Tibial artery (tissue), 4 donors: ENCODE measurements around the gene PLPP6.

Source experiments
- DNase-seq, 2 donors: peaks; one replicate each; pipeline ENCODE4 v3.0.0-alpha.2; 2019
- H3K27ac ChIP-seq, 2 donors: fragments of 200-600 bp; sonication (generic) in 1 of 2; 1 replicate in 1 of 2; 2 replicates in 1 of 2; pipeline ENCODE4 v1.5.1; 2018 to 2019; ENCODE audit warnings: mild to moderate bottlenecking in 1 of 2
- H3K27me3 ChIP-seq, 2 donors: fragments of 200-600 bp; sonication (generic) in 1 of 2; one replicate each; pipeline versions ENCODE4 v1.5.1 to v1.6.0; 2016 to 2019
- H3K36me3 ChIP-seq, 3 donors: fragments of 200-600 bp; sonication (generic) in 2 of 3; one replicate each; pipeline ENCODE4 v1.5.1; 2016 to 2019; ENCODE audit warnings: mild to moderate bottlenecking in 2 of 3
- H3K4me1 ChIP-seq, 4 donors: fragments of 200-600 bp; sonication (generic) in 2 of 4; 1 replicate in 3 of 4; 2 replicates in 1 of 4; pipeline ENCODE4 v1.5.1; 2016 to 2019
- H3K4me3 ChIP-seq, 2 donors: fragments of 200-600 bp; sonication (generic) in 1 of 2; 1 replicate in 1 of 2; 2 replicates in 1 of 2; pipeline ENCODE4 v1.5.1; 2018 to 2019; ENCODE audit warnings: mild to moderate bottlenecking in 2 of 2
- H3K9me3 ChIP-seq, 3 donors: fragments of 200-600 bp; sonication (generic) in 1 of 3; one replicate each; pipeline ENCODE4 v1.5.1; 2016 to 2019
- CTCF ChIP-seq, 2 experiments: fragments of 200-600 bp in 1 of 2; fragments of 450-650 bp in 1 of 2; IDR thresholded peaks; one replicate each; pipeline ENCODE4 v1.5.1; 2017 to 2019; ENCODE audit warnings: antibody characterized with exemption in 2 of 2, mild to moderate bottlenecking in 1 of 2, moderate library complexity in 1 of 2
- intact Hi-C: fragments of 100-400 bp; cut with DNase I; formaldehyde crosslinking; loops from one replicate; pipeline ENCODE4 v1.15.0; 2023; ENCODE audit warnings: low total_unique reads

The PLPP6 gene

GRCh38 chr9:4706021-4706420, 43.9 kb downstream of the PLPP6 start:
- no peak overlapping the region for H3K4me3 ChIP-seq
- intact Hi-C loops, result no loop called here
- H3K36me3 ChIP-seq, result peaks cover 40 to 50% (median 50%) of the 10 kb centered on the region in 3 donors
- H3K27me3 ChIP-seq, result no peaks in the 10 kb centered on the region
- no peaks in the 10 kb centered on the region for H3K4me1 ChIP-seq
- DNase-seq, result no peak
- H3K27ac ChIP-seq, result no peak overlapping the region
- H3K9me3 ChIP-seq, result no peaks in the 10 kb centered on the region
- TF ChIP-seq CTCF (IDR thresholded peaks at IDR 0.05), result no peak

GRCh38 chr9:4706971-4707622, 45.0 kb downstream of the PLPP6 start:
- no peak overlapping the region for H3K4me3 ChIP-seq
- H3K27ac ChIP-seq, result no peak overlapping the region
- H3K36me3 ChIP-seq, result peaks cover 34 to 50% (median 40%) of the 10 kb centered on the region in 3 donors
- no peaks in the 10 kb centered on the region for H3K4me1 ChIP-seq
- intact Hi-C loops, result no loop called here
- no peak for TF ChIP-seq CTCF (IDR thresholded peaks at IDR 0.05)
- H3K9me3 ChIP-seq, result no peaks in the 10 kb centered on the region
- no peak for DNase-seq
- H3K27me3 ChIP-seq, result no peaks in the 10 kb centered on the region

GRCh38 chr9:4709380-4709779, 47.3 kb downstream of the PLPP6 start:
- no peak for TF ChIP-seq CTCF (IDR thresholded peaks at IDR 0.05)
- H3K27me3 ChIP-seq, result no peaks in the 10 kb centered on the region
- no peaks in the 10 kb centered on the region for H3K4me1 ChIP-seq
- no peak overlapping the region for H3K27ac ChIP-seq
- intact Hi-C loops, result no loop called here
- no peak for DNase-seq
- no peak overlapping the region for H3K4me3 ChIP-seq
- peaks cover 18 to 40% (median 26%) of the 10 kb centered on the region in 3 donors for H3K36me3 ChIP-seq
- no peaks in the 10 kb centered on the region for H3K9me3 ChIP-seq

GRCh38 chr9:4713849-4714248, 51.8 kb downstream of the PLPP6 start:
- H3K4me3 ChIP-seq, result no peak overlapping the region
- H3K27me3 ChIP-seq, result no peaks in the 10 kb centered on the region
- no peak overlapping the region for H3K27ac ChIP-seq
- H3K9me3 ChIP-seq, result no peaks in the 10 kb centered on the region
- intact Hi-C loops, result no loop called here
- no peak for TF ChIP-seq CTCF (IDR thresholded peaks at IDR 0.05)
- H3K4me1 ChIP-seq, result no peaks in the 10 kb centered on the region
- no peak for DNase-seq
- H3K36me3 ChIP-seq, result peaks cover 25 to 63% (median 51%) of the 10 kb centered on the region in 3 donors

- Histone ChIP-seq H3K4me1 (no peaks in the 10 kb centered on the region), H3K4me3 (no peak overlapping the region), H3K36me3 (peaks cover 26 to 69% (median 53%) of the 10 kb centered on the region in 3 donors), H3K27me3 (no peaks in the 10 kb centered on the region), H3K9me3 (no peaks in the 10 kb centered on the region), H3K27ac (no peak overlapping the region)
- TF ChIP-seq CTCF (IDR thresholded peaks at IDR 0.05), result no peak
- intact Hi-C loops, result no loop called here
- no peak for DNase-seq
Measured at GRCh38 chr9:4714266-4715016, 52.3 kb downstream of the PLPP6 start.
